ENCODE data around the gene STON2. TPM values are rescaled to one million over a fixed set of nuclear protein-coding genes. Genes with fewer than 3 reads are reported as not detected.

Gene STON2
- total RNA-seq, 2 experiments from 2014 or later = 0.13 TPM; not detected in 1

GRCh38 chr14:81416981-81417380 is 16.9 kb upstream of the STON2 start:
- ATAC-seq = no peak
- ChIA-PET POLR2A (no interaction called here), CTCF (no interaction called here)
- no peak for DNase-seq
- Mint-ChIP-seq H3K4me3 (no peak overlapping the region), H3K9me3 (ENCODE audit: insufficient read depth) (peaks cover 2% of the 10 kb centered on the region), H3K36me3 (ENCODE audit: low read depth) (no peaks in the 10 kb centered on the region), H3K27me3 (ENCODE audit: low read depth) (peaks cover 2% of the 10 kb centered on the region), H3K4me1 (ENCODE audit: low read depth) (peaks cover 6% of the 10 kb centered on the region), H3K27ac (no peak overlapping the region)

DNA sequence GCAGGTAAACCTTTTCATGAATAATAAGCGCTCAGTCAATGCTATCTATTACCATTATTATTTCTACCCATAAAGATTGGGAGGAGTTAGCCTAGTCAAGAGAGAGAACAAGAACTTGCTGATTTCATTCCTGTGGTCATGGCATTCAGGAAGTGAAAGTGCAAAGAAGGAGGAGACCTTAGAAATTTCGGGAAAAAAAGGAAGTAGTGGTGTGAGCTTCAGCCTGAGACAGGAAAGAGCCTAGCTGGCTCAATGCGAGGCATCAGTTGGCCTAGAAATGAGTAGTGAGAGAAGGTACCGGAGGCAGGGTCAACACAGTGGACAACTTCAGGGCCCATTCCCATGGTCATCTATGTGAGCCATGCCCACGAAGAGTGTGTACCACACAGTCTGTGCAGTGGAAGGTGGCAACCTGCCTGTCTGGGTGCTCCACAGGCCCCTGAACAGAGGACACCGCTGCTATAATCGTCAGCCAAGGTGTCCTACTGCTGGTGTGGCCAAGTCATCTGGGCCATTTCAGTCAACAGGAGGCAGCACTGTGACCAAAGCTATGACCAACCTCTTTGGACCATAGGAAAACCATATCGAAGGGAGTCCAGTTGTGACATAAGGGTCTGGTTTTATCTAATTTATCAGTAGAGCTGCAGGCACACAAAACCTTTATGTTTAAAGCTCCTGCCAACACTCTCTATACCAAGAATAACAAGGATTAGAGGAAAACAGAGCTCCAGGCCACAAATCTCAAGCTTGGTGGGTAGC is 16.2 kb upstream of the STON2 start:
- Mint-ChIP-seq H3K9me3 (ENCODE audit: insufficient read depth) (peaks cover 2% of the 10 kb centered on the region), H3K36me3 (ENCODE audit: low read depth) (no peaks in the 10 kb centered on the region), H3K4me1 (ENCODE audit: low read depth) (peaks cover 6% of the 10 kb centered on the region), H3K27ac (no peak overlapping the region), H3K4me3 (no peak overlapping the region), H3K27me3 (ENCODE audit: low read depth) (peaks cover 2% of the 10 kb centered on the region)
- CTCF ChIA-PET = no interaction called here
- POLR2A ChIA-PET = no interaction called here
- ATAC-seq (no peak), DNase-seq (no peak)

GRCh38 chr14:81415781-81416180 is 15.7 kb upstream of the STON2 start:
- ChIA-PET CTCF (no interaction called here), POLR2A (no interaction called here)
- H3K27ac Mint-ChIP-seq = no peak overlapping the region
- H3K4me1 Mint-ChIP-seq (ENCODE audit: low read depth) = peaks cover 6% of the 10 kb centered on the region
- ATAC-seq = no peak
- H3K27me3 Mint-ChIP-seq (ENCODE audit: low read depth) = peaks cover 5% of the 10 kb centered on the region
- H3K9me3 Mint-ChIP-seq (ENCODE audit: insufficient read depth) = peaks cover 2% of the 10 kb centered on the region
- no peaks in the 10 kb centered on the region for H3K36me3 Mint-ChIP-seq (ENCODE audit: low read depth)
- DNase-seq = no peak
- no peak overlapping the region for H3K4me3 Mint-ChIP-seq

GRCh38 chr14:81414123-81414522 is 14.0 kb upstream of the STON2 start:
- ChIA-PET POLR2A (no interaction called here), CTCF (no interaction called here)
- Mint-ChIP-seq H3K4me1 (ENCODE audit: low read depth) (peaks cover 6% of the 10 kb centered on the region), H3K27ac (no peak overlapping the region), H3K27me3 (ENCODE audit: low read depth) (peaks cover 5% of the 10 kb centered on the region), H3K36me3 (ENCODE audit: low read depth) (no peaks in the 10 kb centered on the region), H3K9me3 (ENCODE audit: insufficient read depth) (peaks cover 2% of the 10 kb centered on the region), H3K4me3 (no peak overlapping the region)
- DNase-seq (no peak), ATAC-seq (no peak)

DNA sequence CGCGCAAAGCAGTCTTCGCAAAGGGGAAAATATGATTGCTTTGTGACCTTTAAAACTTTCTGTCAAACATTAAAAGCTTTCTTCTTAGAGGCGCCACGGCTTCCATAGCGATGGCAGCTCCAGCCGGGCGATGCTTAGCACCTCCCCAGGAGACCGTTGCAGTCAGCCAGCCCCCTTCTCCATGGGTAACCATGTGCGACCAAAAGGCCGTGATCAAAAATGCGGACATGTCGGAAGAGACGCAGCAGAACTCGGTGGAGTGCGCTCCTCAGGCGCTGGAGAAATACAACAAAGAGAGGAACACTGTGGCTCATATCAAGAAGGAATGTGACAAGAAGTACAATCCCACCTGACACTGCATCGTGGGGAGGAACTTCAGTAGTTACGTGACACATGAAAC is 12.7 kb upstream of the STON2 start:
- Mint-ChIP-seq H3K4me3 (no peak overlapping the region), H3K9me3 (ENCODE audit: insufficient read depth) (no peaks in the 10 kb centered on the region), H3K27ac (no peak overlapping the region), H3K4me1 (ENCODE audit: low read depth) (peaks cover 6% of the 10 kb centered on the region), H3K27me3 (ENCODE audit: low read depth) (peaks cover 7% of the 10 kb centered on the region), H3K36me3 (ENCODE audit: low read depth) (no peaks in the 10 kb centered on the region)
- POLR2A ChIA-PET = no interaction called here
- DNase-seq (no peak), ATAC-seq (no peak)
- CTCF ChIA-PET = no interaction called here

DNA sequence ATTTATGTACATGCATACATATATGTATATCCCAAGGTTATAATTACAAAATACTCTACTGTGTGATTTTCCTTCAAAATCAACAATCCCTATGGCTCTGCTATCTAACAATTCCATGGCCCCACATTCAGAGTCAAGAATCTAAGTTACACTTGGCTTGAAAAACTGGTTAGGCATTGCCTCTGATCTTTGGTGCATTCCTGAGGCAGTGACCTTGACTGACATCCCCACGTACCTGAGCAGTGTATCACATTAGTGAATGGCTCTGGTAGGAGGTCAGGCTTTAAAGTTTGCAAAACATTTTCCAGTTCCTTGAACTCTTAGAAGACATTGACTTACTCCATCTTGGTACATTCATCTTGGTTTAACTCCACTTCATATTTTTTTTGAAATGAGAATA is 8.5 kb upstream of the STON2 start:
- no peaks in the 10 kb centered on the region for H3K36me3 Mint-ChIP-seq (ENCODE audit: low read depth)
- H3K9me3 Mint-ChIP-seq (ENCODE audit: insufficient read depth) = no peaks in the 10 kb centered on the region
- DNase-seq = no peak
- peaks cover 15% of the 10 kb centered on the region for H3K27me3 Mint-ChIP-seq (ENCODE audit: low read depth)
- H3K4me3 Mint-ChIP-seq = no peak overlapping the region
- CTCF ChIA-PET = no interaction called here
- POLR2A ChIA-PET = no interaction called here
- no peak for ATAC-seq
- no peaks in the 10 kb centered on the region for H3K4me1 Mint-ChIP-seq (ENCODE audit: low read depth)
- no peak overlapping the region for H3K27ac Mint-ChIP-seq

GRCh38 chr14:81406863-81407262 is 6.7 kb upstream of the STON2 start:
- no peak overlapping the region for H3K4me3 Mint-ChIP-seq
- no peaks in the 10 kb centered on the region for H3K9me3 Mint-ChIP-seq (ENCODE audit: insufficient read depth)
- DNase-seq (no peak), ATAC-seq (no peak)
- POLR2A ChIA-PET = no interaction called here
- CTCF ChIA-PET = no interaction called here
- H3K4me1 Mint-ChIP-seq (ENCODE audit: low read depth) = peaks cover 3% of the 10 kb centered on the region
- H3K27me3 Mint-ChIP-seq (ENCODE audit: low read depth) = peaks cover 19% of the 10 kb centered on the region
- no peaks in the 10 kb centered on the region for H3K36me3 Mint-ChIP-seq (ENCODE audit: low read depth)
- H3K27ac Mint-ChIP-seq = no peak overlapping the region

DNA sequence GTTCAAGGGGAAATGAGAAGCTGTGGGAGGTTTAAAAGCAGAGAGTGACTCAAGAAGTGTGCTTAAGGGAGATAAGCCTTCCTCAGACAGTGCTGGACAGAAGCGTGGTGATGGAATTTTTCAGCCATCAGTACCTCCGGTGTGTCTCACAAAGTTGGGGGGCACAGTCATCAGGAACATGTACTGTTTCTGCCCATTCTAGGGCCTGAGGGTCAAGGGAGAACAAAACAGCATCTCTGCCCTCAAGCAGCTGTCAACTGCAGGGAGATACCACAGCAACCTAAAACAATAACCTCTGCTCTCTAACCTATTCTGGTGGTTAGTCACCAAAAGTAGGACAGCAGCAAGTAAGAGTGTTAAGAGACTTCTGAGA is 2.0 kb upstream of the STON2 start:
- ATAC-seq = no peak
- CTCF ChIA-PET = interaction anchor here (1.6 kb wide), 1 partner anchor 63 kb away, joined by 3 read pairs; no protein-coding TSS in a partner anchor
- Mint-ChIP-seq H3K27me3 (ENCODE audit: low read depth) (peaks cover 14% of the 10 kb centered on the region), H3K9me3 (ENCODE audit: insufficient read depth) (no peaks in the 10 kb centered on the region), H3K4me1 (ENCODE audit: low read depth) (peaks cover 17% of the 10 kb centered on the region), H3K27ac (no peak overlapping the region), H3K4me3 (no peak overlapping the region), H3K36me3 (ENCODE audit: low read depth) (no peaks in the 10 kb centered on the region)
- POLR2A ChIA-PET = no interaction called here
- DNase-seq = no peak

DNA sequence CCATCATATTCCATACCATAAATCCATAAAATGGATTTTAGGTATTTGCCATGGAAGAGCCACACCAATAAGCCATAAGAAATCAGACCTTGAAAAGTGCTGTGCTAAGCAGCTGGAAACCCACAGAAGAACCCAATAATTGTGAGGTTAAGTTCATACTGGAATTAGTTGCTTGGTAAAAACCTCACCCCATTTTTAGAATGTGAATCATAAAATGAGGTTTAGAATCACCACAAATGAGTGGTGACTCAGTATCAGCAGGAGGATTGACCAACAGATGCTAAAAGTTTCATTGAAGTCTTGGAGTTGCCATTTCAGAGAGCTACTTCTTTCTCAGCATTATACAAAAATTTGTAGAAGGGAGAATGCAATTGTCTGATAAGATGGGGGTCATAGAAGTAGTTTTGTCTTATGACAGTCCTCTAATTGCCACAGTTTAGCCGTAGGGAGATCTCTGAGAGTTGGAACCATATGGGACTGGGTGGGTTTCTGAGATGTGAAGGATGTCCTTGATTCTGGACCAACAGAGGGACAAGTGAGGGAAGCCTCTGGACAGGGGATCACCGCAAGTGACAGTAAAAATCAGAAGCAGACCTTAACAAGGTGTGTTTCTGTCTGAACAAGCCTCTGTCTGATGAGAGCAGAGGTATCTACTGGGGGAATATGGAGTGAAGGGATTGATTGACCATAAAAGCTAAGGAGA is 1.4 kb upstream of the STON2 start:
- Mint-ChIP-seq H3K4me1 (ENCODE audit: low read depth) (peaks cover 17% of the 10 kb centered on the region), H3K4me3 (no peak overlapping the region), H3K27me3 (ENCODE audit: low read depth) (peaks cover 14% of the 10 kb centered on the region), H3K27ac (no peak overlapping the region), H3K9me3 (ENCODE audit: insufficient read depth) (no peaks in the 10 kb centered on the region), H3K36me3 (ENCODE audit: low read depth) (no peaks in the 10 kb centered on the region)
- ATAC-seq (no peak), DNase-seq (no peak)
- ChIA-PET CTCF (interaction anchor here (1.6 kb wide), 1 partner anchor 63 kb away, joined by 3 read pairs; no protein-coding TSS in a partner anchor), POLR2A (no interaction called here)

DNA sequence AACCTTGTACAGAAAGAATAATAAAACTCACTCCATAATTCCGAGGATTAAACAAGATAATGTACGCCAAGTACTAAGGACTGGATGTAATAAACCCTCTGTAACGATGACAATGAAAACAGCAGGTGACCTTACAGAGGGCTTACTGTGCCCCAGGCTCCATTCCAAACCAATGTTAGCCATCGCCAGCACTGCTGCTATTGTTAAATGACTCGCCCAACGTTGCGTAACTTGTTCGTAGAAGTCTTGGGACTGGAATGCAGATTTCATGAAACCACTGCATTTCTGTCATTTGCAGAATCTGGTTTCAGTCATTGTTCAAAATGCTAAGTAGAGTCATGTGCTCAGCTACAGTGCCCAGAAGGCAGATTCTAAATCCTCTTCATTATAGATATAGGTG is 728 bp upstream of the STON2 start:
- Mint-ChIP-seq H3K27ac (no peak overlapping the region), H3K27me3 (ENCODE audit: low read depth) (peaks cover 14% of the 10 kb centered on the region), H3K4me1 (ENCODE audit: low read depth) (peaks cover 17% of the 10 kb centered on the region), H3K4me3 (no peak overlapping the region), H3K36me3 (ENCODE audit: low read depth) (no peaks in the 10 kb centered on the region), H3K9me3 (ENCODE audit: insufficient read depth) (no peaks in the 10 kb centered on the region)
- ChIA-PET CTCF (no interaction called here), POLR2A (no interaction called here)
- ATAC-seq = no peak
- DNase-seq = no peak

- H3K4me1 Mint-ChIP-seq (ENCODE audit: low read depth) = peaks cover 17% of the 10 kb centered on the region
- H3K4me3 Mint-ChIP-seq = no peak overlapping the region
- CTCF ChIA-PET = no interaction called here
- DNase-seq = no peak
- no peak overlapping the region for H3K27ac Mint-ChIP-seq
- H3K27me3 Mint-ChIP-seq (ENCODE audit: low read depth) = peaks cover 3% of the 10 kb centered on the region
- POLR2A ChIA-PET = no interaction called here
- H3K9me3 Mint-ChIP-seq (ENCODE audit: insufficient read depth) = no peaks in the 10 kb centered on the region
- no peaks in the 10 kb centered on the region for H3K36me3 Mint-ChIP-seq (ENCODE audit: low read depth)
- ATAC-seq = no peak
Measured at GRCh38 chr14:81398196-81398891, 1.8 kb downstream of the STON2 start.

GRCh38 chr14:81396113-81396512 is 4.0 kb downstream of the STON2 start:
- no peak overlapping the region for H3K27ac Mint-ChIP-seq
- H3K36me3 Mint-ChIP-seq (ENCODE audit: low read depth) = no peaks in the 10 kb centered on the region
- CTCF ChIA-PET = no interaction called here
- no peaks in the 10 kb centered on the region for H3K27me3 Mint-ChIP-seq (ENCODE audit: low read depth)
- H3K4me1 Mint-ChIP-seq (ENCODE audit: low read depth) = peaks cover 6% of the 10 kb centered on the region
- POLR2A ChIA-PET = no interaction called here
- H3K9me3 Mint-ChIP-seq (ENCODE audit: insufficient read depth) = no peaks in the 10 kb centered on the region
- ATAC-seq = no peak
- DNase-seq = no peak
- no peak overlapping the region for H3K4me3 Mint-ChIP-seq
